Naive thymus-derived CD4-positive, alpha-beta T cell (primary cell): ENCODE data around the gene BDNF. TPM values are rescaled to one million over a fixed set of nuclear protein-coding genes. Genes with fewer than 3 reads are reported as not detected.

ENCODE experiments used
- ATAC-seq: fragments of 150-1000 bp; cut with Tn5 transposase; 2 replicates; pipeline ENCODE4 v1.10.0; 2021; ENCODE audit warnings: mild to moderate bottlenecking, moderate library complexity
- CTCF ChIA-PET: fragments of 350-600 bp; sonication (Branson Sonifier 250); formaldehyde crosslinking; loops from one replicate; lab custom pipeline; 2021; ENCODE audit warnings: antibody characterized with exemption; lab: Charles Lee
- POLR2A ChIA-PET: fragments of 350-600 bp; sonication (Branson Sonifier 250); formaldehyde crosslinking; loops from one replicate; lab custom pipeline; 2021; ENCODE audit warnings: antibody characterized with exemption, inconsistent platforms; lab: Charles Lee
- DNase-seq, 9 donors: peaks; one replicate each; pipeline versions ENCODE4 v3.0.0 to v3.0.0-alpha.2; 2020 to 2022; ENCODE audit warnings: mixed read lengths in 1 of 9
- H3K27ac ChIP-seq: one replicate; pipeline ENCODE4 v1.7.0; 2013; ENCODE audit warnings: mild to moderate bottlenecking, low read depth, low read length, moderate library complexity
- H3K27me3 ChIP-seq, 2 donors: one replicate each; pipeline ENCODE4 v1.7.0; 2013; ENCODE audit warnings: low read length in 2 of 2, mild to moderate bottlenecking in 2 of 2, moderate library complexity in 2 of 2; ENCODE audit not compliant: control insufficient read depth in 2 of 2, insufficient read depth in 2 of 2
- H3K36me3 ChIP-seq, 3 experiments: 1 replicate in 2 of 3; 2 replicates in 1 of 3; pipeline ENCODE4 v1.7.0; 2013; ENCODE audit warnings: low read length in 3 of 3, mild to moderate bottlenecking in 3 of 3, moderate library complexity in 1 of 3; ENCODE audit not compliant: insufficient read depth in 3 of 3, control insufficient read depth in 2 of 3
- H3K4me1 ChIP-seq, 2 donors: one replicate each; pipeline ENCODE4 v1.7.0; 2013; ENCODE audit warnings: low read length in 2 of 2, mild to moderate bottlenecking in 2 of 2, moderate library complexity in 1 of 2; ENCODE audit not compliant: control insufficient read depth in 2 of 2, insufficient read depth in 2 of 2
- H3K4me3 ChIP-seq: 2 replicates; pipeline ENCODE4 v1.7.0; 2013; ENCODE audit warnings: mild to moderate bottlenecking, low read length
- H3K9me3 ChIP-seq, 3 experiments: 1 replicate in 2 of 3; 2 replicates in 1 of 3; pipeline ENCODE4 v1.7.0; 2013; ENCODE audit warnings: low read length in 3 of 3; ENCODE audit not compliant: control insufficient read depth in 2 of 3
- H3K27ac Mint-ChIP-seq, 9 donors: one replicate each; pipeline ENCODE4 v1.8.0; 2020 to 2022; ENCODE audit warnings: mixed read lengths in 9 of 9, mild to moderate bottlenecking in 8 of 9, moderate library complexity in 5 of 9, inconsistent platforms in 2 of 9
- H3K27me3 Mint-ChIP-seq, 5 donors: one replicate each; pipeline ENCODE4 v1.8.0; 2021 to 2022; ENCODE audit warnings: mixed read lengths in 5 of 5, mild to moderate bottlenecking in 1 of 5
- H3K36me3 Mint-ChIP-seq, 5 donors: one replicate each; pipeline ENCODE4 v1.8.0; 2020 to 2022; ENCODE audit warnings: mixed read lengths in 5 of 5, mild to moderate bottlenecking in 3 of 5, inconsistent platforms in 1 of 5
- H3K4me1 Mint-ChIP-seq, 7 donors: one replicate each; pipeline ENCODE4 v1.8.0; 2020 to 2022; ENCODE audit warnings: mixed read lengths in 7 of 7, mild to moderate bottlenecking in 3 of 7, inconsistent platforms in 1 of 7
- H3K4me3 Mint-ChIP-seq, 10 donors: one replicate each; pipeline ENCODE4 v1.8.0; 2020 to 2022; ENCODE audit warnings: mild to moderate bottlenecking in 10 of 10, mixed read lengths in 10 of 10, moderate library complexity in 6 of 10, inconsistent platforms in 2 of 10
- H3K9me3 Mint-ChIP-seq, 11 donors: one replicate each; pipeline ENCODE4 v1.8.0; 2020 to 2022; ENCODE audit warnings: mixed read lengths in 11 of 11, mild to moderate bottlenecking in 4 of 11, inconsistent platforms in 1 of 11, moderate library complexity in 1 of 11
- intact Hi-C, 2 donors: fragments of 100-400 bp; cut with micrococcal nuclease; formaldehyde crosslinking; loops; one replicate each; pipeline ENCODE4 v1.15.1; 2023
- polyA plus RNA-seq, 2 donors: library from polyadenylated mRNA; unstranded; fragments of 300-500 nt; fragmentation: Illumina TruSeq; gene quantifications; one replicate each; pipeline ENCODE4 v1.2.3, GENCODE V29; 2021
- total RNA-seq, 6 experiments: library from RNA in 5 of 6; stranded (reverse) in 5 of 6; gene quantifications; 1 replicate in 5 of 6; 2 replicates in 1 of 6; pipeline ENCODE4 v1.2.3 and lab custom pipeline; 2021 to 2026

The BDNF gene
- total and polyA plus RNA-seq, 7 experiments from 2014 or later: not detected

DNA sequence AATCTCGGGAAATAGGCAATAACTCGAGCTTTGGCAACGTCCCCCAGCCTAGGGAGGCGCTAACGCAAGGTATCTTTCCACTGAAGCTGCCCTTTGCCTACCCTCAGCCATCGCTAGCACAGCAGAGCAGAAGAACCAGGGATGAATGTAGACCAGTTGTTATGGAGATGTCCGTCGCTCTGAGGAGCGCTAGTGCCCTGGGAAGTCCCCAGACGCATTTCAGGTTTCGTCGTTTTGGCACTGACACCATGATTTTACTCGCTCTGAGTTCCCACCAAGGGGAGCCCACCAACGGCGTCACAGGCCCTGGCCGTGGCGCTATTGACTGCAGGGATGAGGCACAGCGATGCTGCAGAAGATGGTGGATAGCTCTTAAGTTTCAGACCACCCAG is 22.7 kb upstream of the BDNF start:
- Histone ChIP-seq H3K36me3 (no peaks in the 10 kb centered on the region), H3K4me1 (no peaks in the 10 kb centered on the region), H3K27me3 (no peaks in the 10 kb centered on the region), H3K27ac (no peak overlapping the region), H3K4me3 (no peak overlapping the region), H3K9me3 (no peaks in the 10 kb centered on the region)
- Mint-ChIP-seq H3K27ac (no peak overlapping the region), H3K9me3 (peaks cover 0 to 24% (median 15%) of the 10 kb centered on the region in 11 donors), H3K27me3 (peaks cover 53 to 71% (median 66%) of the 10 kb centered on the region in 5 donors), H3K4me3 (peak overlapping the region in 4 of 10 donors; percentile 2 to 49 (median 22)), H3K4me1 (peaks cover 0 to 16% (median 8%) of the 10 kb centered on the region in 7 donors), H3K36me3 (peaks cover 0 to 10% (median 0%) of the 10 kb centered on the region in 5 donors)
- DNase-seq: no peak
- ChIA-PET POLR2A (no interaction called here), CTCF (no interaction called here)
- ATAC-seq: no peak
- intact Hi-C loops: loop anchor here in 1 of 2 donors (1.0 kb wide), 1 partner anchor 22 kb away; no protein-coding TSS in a partner anchor

DNA sequence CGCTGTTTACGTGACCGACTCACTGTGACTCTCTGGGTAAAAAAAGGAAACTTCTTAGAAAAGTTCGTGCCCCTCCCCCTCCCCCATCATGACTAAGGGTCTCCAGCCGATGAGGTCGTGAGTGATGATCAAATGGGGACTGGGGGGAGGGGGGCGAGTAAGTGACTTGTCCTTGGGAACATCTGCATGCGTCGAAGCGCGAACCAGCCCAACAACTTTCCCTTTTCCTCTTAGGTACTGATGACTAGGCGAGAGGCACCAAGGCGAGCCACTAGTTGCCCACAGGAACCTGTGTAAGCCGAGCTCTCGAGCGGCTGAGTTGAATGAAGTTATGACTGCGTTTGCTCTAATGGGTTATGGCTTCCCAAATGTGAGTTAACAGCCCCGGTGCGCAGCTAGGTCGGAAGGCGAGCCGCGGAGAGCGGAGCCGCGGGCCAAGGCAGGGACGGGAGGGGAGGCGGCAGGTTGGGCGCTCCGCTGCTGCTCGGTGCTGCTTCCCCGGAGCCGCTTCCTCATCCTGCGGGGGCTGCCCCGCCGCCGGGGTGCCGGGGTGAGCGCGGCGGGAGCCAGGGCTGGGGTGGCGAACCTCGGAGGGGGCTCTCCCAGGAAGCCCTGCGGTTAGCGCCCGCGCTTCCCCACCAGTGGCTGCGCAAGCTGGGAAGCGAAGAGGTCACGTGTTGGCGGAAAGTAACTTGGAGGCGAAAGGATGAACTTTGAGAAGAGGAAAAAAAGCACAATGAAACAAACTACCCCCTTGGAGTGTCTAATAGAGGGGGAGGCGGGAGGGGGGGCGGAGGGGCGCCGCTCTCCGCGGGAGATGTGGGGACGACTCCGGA is 22.1 kb upstream of the BDNF start:
- H3K4me3 Mint-ChIP-seq: peak overlapping the region in 6 of 10 donors; percentile 11 to 71 (median 40)
- H3K27ac Mint-ChIP-seq: no peak overlapping the region
- peaks cover 0 to 16% (median 8%) of the 10 kb centered on the region in 7 donors for H3K4me1 Mint-ChIP-seq
- H3K27me3 Mint-ChIP-seq: peaks cover 59 to 77% (median 72%) of the 10 kb centered on the region in 5 donors
- ChIA-PET POLR2A (no interaction called here), CTCF (no interaction called here)
- ATAC-seq: no peak
- H3K9me3 Mint-ChIP-seq: peaks cover 0 to 25% (median 17%) of the 10 kb centered on the region in 11 donors
- Histone ChIP-seq H3K4me3 (no peak overlapping the region), H3K27ac (no peak overlapping the region), H3K4me1 (no peaks in the 10 kb centered on the region), H3K27me3 (no peaks in the 10 kb centered on the region), H3K9me3 (no peaks in the 10 kb centered on the region), H3K36me3 (no peaks in the 10 kb centered on the region)
- peaks cover 0 to 10% (median 0%) of the 10 kb centered on the region in 5 donors for H3K36me3 Mint-ChIP-seq
- DNase-seq: peak in 1 of 9 donors; percentile 24
- intact Hi-C loops: loop anchor here in 1 of 2 donors (1.0 kb wide), 1 partner anchor 21 kb away; no protein-coding TSS in a partner anchor

- peaks cover 64 to 85% (median 75%) of the 10 kb centered on the region in 5 donors for H3K27me3 Mint-ChIP-seq
Measured at GRCh38 chr11:27721264-27722116, 21.2 kb upstream of the BDNF start.

GRCh38 chr11:27720277-27720830 is 20.1 kb upstream of the BDNF start:
- no peaks in the 10 kb centered on the region for H3K9me3 ChIP-seq
- ATAC-seq (no peak), DNase-seq (peak in 1 of 9 donors; percentile 23)
- H3K36me3 ChIP-seq: no peaks in the 10 kb centered on the region
- no peak overlapping the region for H3K4me3 ChIP-seq
- peak overlapping the region in 1 of 10 donors; percentile 33 for H3K4me3 Mint-ChIP-seq
- H3K27me3 Mint-ChIP-seq: peaks cover 66 to 87% (median 71%) of the 10 kb centered on the region in 5 donors
- peaks cover 0 to 27% (median 17%) of the 10 kb centered on the region in 11 donors for H3K9me3 Mint-ChIP-seq
- no peaks in the 10 kb centered on the region for H3K4me1 ChIP-seq
- peak overlapping the region in 1 of 9 donors; percentile 33 for H3K27ac Mint-ChIP-seq
- ChIA-PET POLR2A (no interaction called here), CTCF (no interaction called here)
- intact Hi-C loops: no loop called here
- H3K4me1 Mint-ChIP-seq: peaks cover 0 to 16% (median 8%) of the 10 kb centered on the region in 7 donors
- no peaks in the 10 kb centered on the region for H3K27me3 ChIP-seq
- peaks cover 0 to 10% (median 0%) of the 10 kb centered on the region in 5 donors for H3K36me3 Mint-ChIP-seq
- H3K27ac ChIP-seq: no peak overlapping the region

More at GRCh38 chr11:27721264-27722116, 21.2 kb upstream of the BDNF start:
- H3K4me3 ChIP-seq: no peak overlapping the region
- H3K36me3 ChIP-seq: no peaks in the 10 kb centered on the region
- H3K27ac ChIP-seq: no peak overlapping the region
- ChIA-PET CTCF (no interaction called here), POLR2A (no interaction called here)
- intact Hi-C loops: loop anchor here in 1 of 2 donors (1.0 kb wide), 1 partner anchor 20 kb away; no protein-coding TSS in a partner anchor
- DNase-seq (no peak), ATAC-seq (no peak)
- H3K4me1 Mint-ChIP-seq: peaks cover 0 to 16% (median 8%) of the 10 kb centered on the region in 7 donors
- peak overlapping the region in 1 of 9 donors; percentile 24 for H3K27ac Mint-ChIP-seq
- peaks cover 0 to 25% (median 17%) of the 10 kb centered on the region in 11 donors for H3K9me3 Mint-ChIP-seq
- peak overlapping the region in 4 of 10 donors; percentile 26 to 42 (median 35) for H3K4me3 Mint-ChIP-seq
- no peaks in the 10 kb centered on the region for H3K4me1 ChIP-seq
- H3K27me3 ChIP-seq: no peaks in the 10 kb centered on the region
- peaks cover 0 to 10% (median 0%) of the 10 kb centered on the region in 5 donors for H3K36me3 Mint-ChIP-seq
- no peaks in the 10 kb centered on the region for H3K9me3 ChIP-seq

DNA sequence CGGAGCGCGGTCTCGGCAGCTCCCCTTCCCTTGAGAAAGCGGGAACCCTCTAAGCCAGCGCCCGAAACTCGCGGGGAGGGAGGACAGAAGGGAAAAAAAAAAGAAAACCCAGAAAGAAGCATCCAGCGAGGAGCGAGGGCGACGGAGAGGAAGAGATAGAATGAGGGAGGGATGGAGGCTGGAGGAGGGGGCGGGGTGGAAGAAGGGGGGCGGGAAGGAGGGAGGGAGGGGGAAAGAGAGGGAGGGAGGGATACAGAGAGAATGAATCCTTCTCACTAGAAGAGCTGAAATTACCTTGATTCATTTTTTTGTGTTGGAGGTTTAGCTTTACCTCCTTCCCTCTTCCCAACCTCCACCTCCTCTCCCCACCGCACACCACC is 19.3 kb upstream of the BDNF start:
- CTCF ChIA-PET: no interaction called here
- intact Hi-C loops: no loop called here

More for the DNA sequence above, 19.3 kb upstream of the BDNF start:
- Histone ChIP-seq H3K9me3 (no peaks in the 10 kb centered on the region), H3K27me3 (peaks cover 0 to 5% of the 10 kb centered on the region in 2 donors), H3K27ac (no peak overlapping the region), H3K4me1 (no peaks in the 10 kb centered on the region), H3K36me3 (no peaks in the 10 kb centered on the region), H3K4me3 (no peak overlapping the region)
- H3K27me3 Mint-ChIP-seq: peaks cover 61 to 81% (median 74%) of the 10 kb centered on the region in 5 donors
- no peak for ATAC-seq
- H3K36me3 Mint-ChIP-seq: peaks cover 0 to 10% (median 0%) of the 10 kb centered on the region in 5 donors
- peaks cover 0 to 27% (median 17%) of the 10 kb centered on the region in 11 donors for H3K9me3 Mint-ChIP-seq
- POLR2A ChIA-PET: no interaction called here
- H3K27ac Mint-ChIP-seq: no peak overlapping the region
- no peak for DNase-seq
- no peak overlapping the region for H3K4me3 Mint-ChIP-seq
- H3K4me1 Mint-ChIP-seq: peaks cover 0 to 16% (median 8%) of the 10 kb centered on the region in 7 donors
